K562 (cell line): ENCODE data around the gene NOC4L.

Experiments
- CREB1 ChIP-seq, 2 experiments: sonication (generic) in 1 of 2; formaldehyde crosslinking in 1 of 2; IDR thresholded peaks; 2 replicates each; pipeline versions ENCODE4 v1.6.1 to v1.8.0; 2012 to 2022; ENCODE audit warnings: inconsistent platforms in 1 of 2, mild to moderate bottlenecking in 1 of 2, missing genetic modification reagents in 1 of 2, moderate library complexity in 1 of 2
- ELF2 ChIP-seq: fragments of 250-450 bp; sonication (Bioruptor Pico); IDR thresholded peaks from 2 replicates; pipeline ENCODE4 v1.5.0; 2021; ENCODE audit warnings: mild to moderate bottlenecking
- GATAD2B ChIP-seq: fragments of 450-650 bp; IDR thresholded peaks from 2 replicates; pipeline ENCODE4 v1.6.1; 2017; ENCODE audit warnings: mild to moderate bottlenecking, borderline replicate concordance
- HIVEP1 ChIP-seq: fragments of 250-450 bp; sonication (Bioruptor Pico); IDR thresholded peaks from 2 replicates; pipeline ENCODE4 v1.4.0; 2020; ENCODE audit warnings: mild to moderate bottlenecking
- MAZ ChIP-seq, 2 experiments: fragments of 450-650 bp in 1 of 2; sonication (generic) in 1 of 2; formaldehyde crosslinking; IDR thresholded peaks in 1 of 2; conservative IDR thresholded peaks in 1 of 2; 2 replicates each; pipeline versions ENCODE4 v1.4.0 to v1.5.0; 2020; ENCODE audit warnings: mild to moderate bottlenecking in 1 of 2, missing genetic modification reagents in 1 of 2
- NCOR1 ChIP-seq: fragments of 450-650 bp; IDR thresholded peaks from 2 replicates; pipeline ENCODE4 v1.6.1; 2016; ENCODE audit warnings: mild to moderate bottlenecking, moderate library complexity
- RBM39 ChIP-seq: fragments of 200-400 bp; formaldehyde crosslinking; optimal IDR thresholded peaks from 2 replicates; pipeline ENCODE3; 2018; ENCODE audit warnings: low read depth, low read length
- SMARCE1 ChIP-seq: fragments of 450-650 bp; IDR thresholded peaks from 2 replicates; pipeline ENCODE4 v1.7.1; 2016; ENCODE audit warnings: mild to moderate bottlenecking
- TRIM28 ChIP-seq: fragments of 450-650 bp; IDR thresholded peaks from 2 replicates; pipeline ENCODE4 v1.6.1; 2017
- ZBTB8A ChIP-seq: fragments of 450-650 bp; IDR thresholded peaks from 2 replicates; pipeline ENCODE4 v1.6.1; 2018; ENCODE audit warnings: mild to moderate bottlenecking, moderate library complexity; ENCODE audit not compliant: partially characterized antibody
- TF ChIP-seq, protein P1 (sequence below): fragments of 450-650 bp; formaldehyde crosslinking; IDR thresholded peaks from 2 replicates; pipeline ENCODE4 v1.4.0; 2022; ENCODE audit warnings: missing genetic modification characterization
- TF ChIP-seq, protein P2 (sequence below): sonication (generic); formaldehyde crosslinking; IDR thresholded peaks from 2 replicates; pipeline ENCODE4 v1.8.0; 2022; ENCODE audit warnings: missing genetic modification reagents, mild to moderate bottlenecking, borderline replicate concordance

DNA sequence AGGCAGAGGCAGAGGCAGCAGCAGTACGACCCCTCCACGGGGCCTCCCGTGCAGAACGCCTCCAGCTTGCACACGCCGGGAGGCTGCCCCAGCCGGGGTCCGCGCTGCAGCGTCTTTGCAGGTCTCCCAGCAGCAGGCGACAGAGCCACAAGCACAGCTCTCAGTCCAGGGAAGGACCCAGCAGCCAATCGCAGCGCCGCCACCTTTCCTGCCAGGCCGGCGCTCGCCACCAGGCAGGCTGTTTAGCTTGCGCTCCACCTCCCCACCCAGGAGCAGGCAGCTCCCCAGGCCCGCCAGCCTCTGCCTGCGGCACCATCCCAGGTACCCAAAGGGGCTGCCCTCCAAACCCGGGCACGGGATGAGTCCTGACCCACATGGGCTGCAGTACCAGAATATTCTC lies 25.4 kb upstream of the NOC4L start:
- no peak for TF ChIP-seq ELF2 (CRISPR knock-in tag)
- no peak for TF ChIP-seq ZBTB8A
- no peak for TF ChIP-seq CREB1 (IDR thresholded peaks at IDR 0.05)
- TF ChIP-seq CREB1 (CRISPR knock-in tag; IDR thresholded peaks at IDR 0.05) = no peak
- TF ChIP-seq RBM39 = no peak
- TF ChIP-seq HIVEP1 (CRISPR knock-in tag) = no peak
- TF ChIP-seq, protein P1, sequence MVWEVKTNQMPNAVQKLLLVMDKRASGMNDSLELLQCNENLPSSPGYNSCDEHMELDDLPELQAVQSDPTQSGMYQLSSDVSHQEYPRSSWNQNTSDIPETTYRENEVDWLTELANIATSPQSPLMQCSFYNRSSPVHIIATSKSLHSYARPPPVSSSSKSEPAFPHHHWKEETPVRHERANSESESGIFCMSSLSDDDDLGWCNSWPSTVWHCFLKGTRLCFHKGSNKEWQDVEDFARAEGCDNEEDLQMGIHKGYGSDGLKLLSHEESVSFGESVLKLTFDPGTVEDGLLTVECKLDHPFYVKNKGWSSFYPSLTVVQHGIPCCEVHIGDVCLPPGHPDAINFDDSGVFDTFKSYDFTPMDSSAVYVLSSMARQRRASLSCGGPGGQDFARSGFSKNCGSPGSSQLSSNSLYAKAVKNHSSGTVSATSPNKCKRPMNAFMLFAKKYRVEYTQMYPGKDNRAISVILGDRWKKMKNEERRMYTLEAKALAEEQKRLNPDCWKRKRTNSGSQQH (CRISPR knock-in tag) = no peak
- no peak for TF ChIP-seq NCOR1
- no peak for TF ChIP-seq SMARCE1
- TF ChIP-seq, protein P2, sequence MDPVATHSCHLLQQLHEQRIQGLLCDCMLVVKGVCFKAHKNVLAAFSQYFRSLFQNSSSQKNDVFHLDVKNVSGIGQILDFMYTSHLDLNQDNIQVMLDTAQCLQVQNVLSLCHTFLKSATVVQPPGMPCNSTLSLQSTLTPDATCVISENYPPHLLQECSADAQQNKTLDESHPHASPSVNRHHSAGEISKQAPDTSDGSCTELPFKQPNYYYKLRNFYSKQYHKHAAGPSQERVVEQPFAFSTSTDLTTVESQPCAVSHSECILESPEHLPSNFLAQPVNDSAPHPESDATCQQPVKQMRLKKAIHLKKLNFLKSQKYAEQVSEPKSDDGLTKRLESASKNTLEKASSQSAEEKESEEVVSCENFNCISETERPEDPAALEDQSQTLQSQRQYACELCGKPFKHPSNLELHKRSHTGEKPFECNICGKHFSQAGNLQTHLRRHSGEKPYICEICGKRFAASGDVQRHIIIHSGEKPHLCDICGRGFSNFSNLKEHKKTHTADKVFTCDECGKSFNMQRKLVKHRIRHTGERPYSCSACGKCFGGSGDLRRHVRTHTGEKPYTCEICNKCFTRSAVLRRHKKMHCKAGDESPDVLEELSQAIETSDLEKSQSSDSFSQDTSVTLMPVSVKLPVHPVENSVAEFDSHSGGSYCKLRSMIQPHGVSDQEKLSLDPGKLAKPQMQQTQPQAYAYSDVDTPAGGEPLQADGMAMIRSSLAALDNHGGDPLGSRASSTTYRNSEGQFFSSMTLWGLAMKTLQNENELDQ = no peak
- no peak for TF ChIP-seq GATAD2B
- TF ChIP-seq TRIM28 = no peak
- no peak for TF ChIP-seq MAZ (CRISPR knock-in tag; conservative IDR thresholded peaks at IDR 0.05 in 1 of 2, IDR thresholded peaks at IDR 0.05 in 1 of 2)
